Dermis microvascular lymphatic vessel endothelial cell (primary cell): ENCODE measurements around the gene CD38. TPM values are rescaled to one million over a fixed set of nuclear protein-coding genes. Genes with fewer than 3 reads are reported as not detected.

Source experiments
- DNase-seq, 2 donors: peaks; one replicate each; pipeline versions ENCODE4 v3.0.0 to v3.0.0-alpha.2; 2010; ENCODE audit warnings: low read depth in 2 of 2
- total RNA-seq: library from RNA; depleted of rRNA; stranded (reverse); fragments of >200 nt; gene quantifications from 2 replicates; pipeline ENCODE4 v1.2.1, GENCODE V29; 2014

Gene CD38
- total RNA-seq, 1 donor from 2014 or later, result 3.6 TPM

GRCh38 chr4:15864651-15865566 is 86.8 kb downstream of the CD38 start:
- no peak for DNase-seq

DNA sequence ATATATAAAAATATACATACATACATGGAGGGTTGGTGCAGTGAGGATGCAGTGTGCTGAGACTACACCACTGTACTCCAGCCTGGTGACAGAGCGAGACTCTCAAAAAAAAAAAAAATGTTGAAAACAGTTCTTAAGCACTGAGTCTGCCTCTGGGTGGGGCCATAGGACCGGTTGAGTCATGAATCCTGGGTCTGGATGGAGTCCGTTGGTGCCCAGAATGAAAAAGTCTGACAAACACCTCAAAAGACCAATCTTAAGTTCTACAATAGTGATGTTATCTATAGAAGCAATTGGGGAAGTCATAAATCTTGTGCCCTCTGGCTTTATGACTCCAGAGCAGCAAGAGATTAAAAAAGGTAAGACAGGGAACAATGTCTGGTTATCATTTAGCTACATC is 90.0 kb downstream of the CD38 start:
- DNase-seq, result no peak

DNA sequence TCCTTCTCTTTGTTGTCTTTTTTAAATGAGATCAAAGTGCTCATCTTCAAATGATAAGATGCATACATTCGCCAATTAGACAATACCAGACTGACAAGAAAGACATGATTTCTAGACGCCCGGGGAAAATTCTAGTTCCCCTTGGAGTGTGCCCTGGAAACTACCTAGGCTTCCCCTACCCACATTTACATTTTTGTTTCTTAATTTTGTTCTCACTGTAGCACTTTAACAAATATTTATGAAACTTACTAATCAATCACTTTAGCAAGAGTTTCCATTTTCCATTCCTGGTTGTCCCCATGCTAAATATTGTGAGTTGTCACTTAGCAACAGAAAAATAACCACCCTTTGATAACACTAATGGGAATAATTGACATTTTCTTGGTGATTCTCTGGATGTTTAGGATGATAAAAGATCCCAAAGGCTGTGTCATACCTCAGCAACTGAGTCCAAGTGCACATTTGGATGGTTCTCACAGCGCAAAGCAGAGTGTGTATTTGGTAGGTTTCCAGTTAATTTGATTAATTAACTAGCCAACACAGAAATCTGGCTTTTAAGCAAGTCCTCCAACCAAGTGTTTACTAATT is 90.8 kb downstream of the CD38 start:
- DNase-seq, result no peak

DNA sequence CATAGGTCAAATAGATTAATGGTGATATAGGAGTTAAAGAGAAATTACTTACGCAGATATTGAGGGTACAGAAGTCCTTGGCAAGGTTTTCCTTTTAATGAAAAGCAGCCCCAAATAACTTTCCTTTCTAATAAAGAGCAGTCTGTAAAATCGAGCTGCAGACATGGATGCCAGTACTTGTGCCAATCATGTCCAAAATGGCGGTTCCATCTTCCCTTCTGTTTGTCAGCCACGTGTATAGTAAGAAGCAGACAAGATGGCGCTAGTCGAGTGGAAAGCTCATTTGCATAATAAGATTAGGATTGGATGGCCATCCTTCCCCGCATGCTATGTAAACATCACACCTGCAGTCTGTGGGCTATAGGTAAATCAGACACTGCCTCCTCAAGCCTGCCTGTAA is 92.0 kb downstream of the CD38 start:
- no peak for DNase-seq

DNA sequence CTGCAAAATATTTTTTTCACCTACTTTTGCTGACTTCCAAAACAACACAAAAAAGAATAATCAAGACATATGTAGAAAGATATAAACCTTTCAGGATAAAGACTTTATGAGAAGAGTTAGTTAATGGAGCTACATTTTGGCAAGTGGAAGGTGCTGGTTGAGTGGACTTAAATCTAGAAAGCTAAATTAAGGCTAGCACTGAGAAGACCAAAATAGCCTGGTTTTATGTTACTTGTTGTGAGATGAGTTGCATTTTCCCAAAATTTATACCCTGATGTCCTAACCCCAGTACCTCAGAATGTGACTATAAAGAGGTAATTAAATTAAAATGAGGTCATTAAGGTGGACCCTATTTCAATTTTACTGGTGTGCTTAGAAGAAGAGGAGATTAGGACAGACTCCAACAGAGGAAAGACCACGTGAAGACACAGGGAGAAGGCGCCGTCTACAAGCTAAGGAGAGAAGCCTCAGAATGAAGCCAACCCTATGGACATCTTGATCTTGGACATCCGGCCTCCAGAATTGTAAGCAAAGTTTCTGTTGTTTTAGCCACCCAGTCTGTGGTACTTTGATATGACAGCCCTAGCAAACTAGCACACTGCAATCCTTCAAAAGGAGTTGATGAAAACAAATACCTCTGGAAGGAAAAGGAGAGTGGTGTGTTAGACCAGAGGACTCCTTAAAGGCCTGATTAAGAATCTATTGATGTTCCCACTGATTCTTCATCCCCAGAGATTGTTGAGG is 93.0 kb downstream of the CD38 start:
- DNase-seq, result no peak

DNA sequence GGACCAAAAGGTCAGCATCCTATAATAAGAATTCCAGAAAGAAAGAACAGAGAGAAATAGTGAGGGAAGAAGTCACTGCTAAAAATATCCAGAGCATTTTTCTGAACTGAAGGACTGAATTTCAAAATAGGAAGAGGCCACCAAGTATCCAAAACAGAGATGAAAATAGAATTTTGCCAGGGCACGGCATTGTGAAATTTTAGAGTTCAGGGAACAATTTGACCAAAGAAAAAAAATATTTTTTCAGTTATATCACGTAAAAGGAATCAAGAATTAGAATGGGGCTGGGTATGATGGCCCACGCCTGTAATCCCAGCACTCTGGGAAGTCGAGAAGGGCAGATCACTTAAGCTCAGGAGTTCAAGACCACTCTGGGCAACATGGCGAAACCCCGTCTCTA is 95.0 kb downstream of the CD38 start:
- no peak for DNase-seq

- DNase-seq, result no peak
These were observed 96.5 kb downstream of the CD38 start for GRCh38 chr4:15874671-15875070.

- no peak for DNase-seq
These were observed 97.7 kb downstream of the CD38 start for GRCh38 chr4:15875663-15876460.

- DNase-seq, result no peak
These were observed 99.9 kb downstream of the CD38 start for GRCh38 chr4:15878011-15878410.

GRCh38 chr4:15881820-15882219 is 103.7 kb downstream of the CD38 start:
- DNase-seq, result no peak

DNA sequence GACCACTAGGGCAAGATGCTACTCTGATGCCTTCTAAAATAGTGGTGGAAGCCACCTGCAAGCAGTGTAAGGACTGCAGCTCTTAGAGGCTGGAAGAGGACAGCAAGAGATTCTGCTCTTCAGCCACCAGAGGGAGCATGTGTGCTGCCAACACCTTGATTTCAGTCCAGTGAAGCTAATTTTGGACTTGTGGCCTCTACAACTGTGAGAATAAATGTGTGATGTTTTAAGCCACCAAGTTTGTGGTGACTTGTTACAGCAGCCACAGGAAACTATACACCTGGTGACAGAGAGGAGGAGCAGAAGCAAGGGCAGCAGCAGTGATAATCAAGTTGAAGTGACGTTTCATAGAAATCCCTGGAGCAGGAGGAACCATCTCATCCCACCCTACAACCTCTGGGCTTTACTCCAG is 104.6 kb downstream of the CD38 start:
- DNase-seq, result peak; percentile 77 to 81

DNA sequence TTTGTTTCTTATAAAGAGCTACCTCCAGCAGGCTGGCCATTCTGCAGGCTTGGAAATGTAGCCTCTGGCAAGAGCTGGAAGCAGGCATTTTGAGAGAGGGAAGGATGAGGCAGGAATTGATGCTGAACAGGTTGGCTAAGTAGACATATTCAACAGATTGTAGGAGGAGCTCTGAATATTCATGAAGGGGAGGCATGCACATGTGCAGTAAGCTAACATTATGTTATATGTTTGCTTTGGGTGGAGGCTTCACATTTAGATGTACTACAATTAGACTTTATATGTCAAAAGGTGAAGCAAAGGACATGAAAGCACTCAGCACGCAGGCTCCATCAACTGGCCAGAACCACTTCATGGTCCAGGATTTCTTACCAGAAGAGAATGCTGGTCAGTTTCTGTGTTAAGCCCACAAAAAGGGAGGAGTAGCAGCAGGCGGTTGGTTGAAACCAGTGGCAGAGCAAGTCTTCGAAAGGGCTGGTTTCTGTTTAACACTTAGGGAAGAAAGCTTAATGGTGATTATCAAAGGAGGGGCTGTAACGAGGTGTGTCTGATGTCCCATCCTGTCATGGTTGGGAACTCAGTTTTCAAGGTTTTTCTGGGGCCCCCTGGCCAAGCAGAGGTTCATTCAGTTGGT is 105.6 kb downstream of the CD38 start:
- DNase-seq, result no peak

GRCh38 chr4:15884666-15885065 is 106.5 kb downstream of the CD38 start:
- DNase-seq, result no peak

- no peak for DNase-seq
These were observed 107.3 kb downstream of the CD38 start for GRCh38 chr4:15885422-15885821.

DNA sequence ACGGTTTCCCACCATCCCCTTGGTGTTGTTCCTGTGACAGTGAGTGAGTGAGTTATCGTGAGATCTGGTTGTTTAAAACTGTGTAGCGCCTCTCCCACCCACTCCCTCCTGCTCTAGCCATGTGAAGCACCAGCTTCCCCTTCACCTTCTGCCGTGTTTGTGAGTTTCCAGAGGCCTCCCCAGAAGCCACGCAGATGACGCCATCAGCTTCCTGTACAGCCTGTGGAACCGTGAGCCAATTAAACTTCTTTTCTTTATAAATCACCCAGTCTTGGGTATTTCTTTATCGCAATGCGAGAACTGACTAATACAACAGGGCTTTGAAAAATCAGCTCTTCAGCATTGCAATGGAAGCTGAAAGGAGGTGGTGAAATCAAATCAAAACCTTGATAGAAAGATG is 110.4 kb downstream of the CD38 start:
- no peak for DNase-seq

- no peak for DNase-seq
These were observed 112.2 kb downstream of the CD38 start for GRCh38 chr4:15890246-15890829.

DNA sequence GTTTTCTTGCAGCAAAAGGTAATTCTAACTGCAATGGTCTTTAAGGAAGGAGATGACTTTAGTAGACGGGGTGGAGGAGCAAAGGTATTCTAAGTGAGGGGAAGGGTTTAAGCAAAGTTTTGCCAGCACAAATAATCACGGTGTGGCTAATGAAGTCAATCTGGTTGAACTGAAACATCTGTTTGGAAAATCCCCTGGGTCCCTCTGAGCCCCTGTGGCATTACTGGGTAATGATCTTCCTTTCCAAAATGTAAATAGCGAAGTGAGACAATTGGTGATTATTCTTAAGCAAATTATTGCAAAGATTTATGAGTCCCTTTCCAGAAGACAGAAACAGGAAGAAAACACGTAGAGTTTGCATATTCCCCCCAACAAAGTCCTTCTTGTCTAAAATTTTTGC is 113.2 kb downstream of the CD38 start:
- DNase-seq, result no peak

DNA sequence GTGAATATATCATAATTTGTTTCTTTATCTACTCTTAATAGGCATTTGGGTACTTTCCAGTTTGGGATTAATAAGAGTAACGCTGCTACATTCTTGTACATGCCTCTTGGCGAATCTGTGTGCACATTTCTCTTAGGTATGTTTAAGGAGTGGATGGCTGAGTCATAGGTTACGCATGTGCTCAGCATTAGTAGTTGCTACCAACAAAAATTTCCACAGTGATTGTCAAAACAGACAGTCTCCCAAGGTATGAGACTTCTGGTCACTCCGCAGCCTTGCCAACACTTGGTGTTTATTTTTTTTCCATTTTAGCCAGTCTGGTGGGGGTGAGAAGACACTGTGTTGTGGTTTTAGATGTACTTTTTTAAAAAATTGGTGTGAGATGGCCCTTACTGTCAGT is 115.8 kb downstream of the CD38 start:
- peak in 1 of 2 donors; percentile 17 for DNase-seq

DNA sequence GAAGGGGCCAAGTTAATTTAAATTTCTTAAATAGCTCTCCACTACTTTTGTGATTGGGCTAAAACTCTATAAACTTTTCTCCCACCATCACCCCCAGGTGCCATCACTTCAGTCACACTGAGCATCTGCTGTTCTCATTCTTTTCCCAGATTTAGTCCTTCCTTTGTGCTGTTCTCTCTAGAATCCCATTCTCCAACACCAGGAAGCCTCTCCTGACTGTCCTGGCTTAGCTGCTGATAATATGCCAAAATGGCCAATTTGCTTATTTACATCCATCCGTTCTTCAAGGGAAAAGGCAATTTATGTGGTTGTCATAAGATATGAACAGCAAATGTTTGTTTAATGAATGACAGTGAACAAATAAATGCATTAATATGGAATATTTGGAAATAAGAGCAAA is 116.3 kb downstream of the CD38 start:
- DNase-seq, result no peak
